Subcutaneous adipose tissue (tissue), 4 donors: Measurements from ENCODE around the gene NFKBIZ. TPM values are rescaled to one million over a fixed set of nuclear protein-coding genes. Genes with fewer than 3 reads are reported as not detected.

Source experiments
- total RNA-seq, 4 donors: library from RNA; depleted of rRNA; stranded (reverse); fragments of >200 nt; gene quantifications; one replicate each; pipeline ENCODE4 v1.1.0, GENCODE V29; 2016
- TF ChIP-seq, protein P1 (sequence below): fragments of 450-650 bp; IDR thresholded peaks from one replicate; pipeline ENCODE4 v1.5.1; 2016; ENCODE audit warnings: low read depth, mild to moderate bottlenecking, control low read depth, antibody characterized with exemption, moderate library complexity

The NFKBIZ gene
- total RNA-seq, 4 donors from 2014 or later = 19.2 to 45.8 (median 28.2) TPM

DNA sequence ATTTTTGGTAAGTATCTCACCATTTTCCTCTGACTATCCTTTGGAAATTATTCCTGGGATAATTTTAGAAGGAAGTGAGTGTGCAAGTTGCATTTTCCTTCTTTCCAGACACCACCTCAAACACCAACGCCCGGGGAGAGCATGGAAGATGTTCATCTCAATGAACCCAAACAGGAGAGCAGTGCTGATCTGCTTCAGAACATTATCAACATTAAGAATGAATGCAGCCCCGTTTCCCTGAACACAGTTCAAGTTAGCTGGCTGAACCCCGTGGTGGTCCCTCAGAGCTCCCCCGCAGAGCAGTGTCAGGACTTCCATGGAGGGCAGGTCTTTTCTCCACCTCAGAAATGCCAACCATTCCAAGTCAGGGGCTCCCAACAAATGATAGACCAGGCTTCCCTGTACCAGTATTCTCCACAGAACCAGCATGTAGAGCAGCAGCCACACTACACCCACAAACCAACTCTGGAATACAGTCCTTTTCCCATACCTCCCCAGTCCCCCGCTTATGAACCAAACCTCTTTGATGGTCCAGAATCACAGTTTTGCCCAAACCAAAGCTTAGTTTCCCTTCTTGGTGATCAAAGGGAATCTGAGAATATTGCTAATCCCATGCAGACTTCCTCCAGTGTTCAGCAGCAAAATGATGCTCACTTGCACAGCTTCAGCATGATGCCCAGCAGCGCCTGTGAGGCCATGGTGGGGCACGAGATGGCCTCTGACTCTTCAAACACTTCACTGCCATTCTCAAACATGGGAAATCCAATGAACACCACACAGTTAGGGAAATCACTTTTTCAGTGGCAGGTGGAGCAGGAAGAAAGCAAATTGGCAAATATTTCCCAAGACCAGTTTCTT lies 3.9 kb downstream of the NFKBIZ start:
- TF ChIP-seq, protein P1, sequence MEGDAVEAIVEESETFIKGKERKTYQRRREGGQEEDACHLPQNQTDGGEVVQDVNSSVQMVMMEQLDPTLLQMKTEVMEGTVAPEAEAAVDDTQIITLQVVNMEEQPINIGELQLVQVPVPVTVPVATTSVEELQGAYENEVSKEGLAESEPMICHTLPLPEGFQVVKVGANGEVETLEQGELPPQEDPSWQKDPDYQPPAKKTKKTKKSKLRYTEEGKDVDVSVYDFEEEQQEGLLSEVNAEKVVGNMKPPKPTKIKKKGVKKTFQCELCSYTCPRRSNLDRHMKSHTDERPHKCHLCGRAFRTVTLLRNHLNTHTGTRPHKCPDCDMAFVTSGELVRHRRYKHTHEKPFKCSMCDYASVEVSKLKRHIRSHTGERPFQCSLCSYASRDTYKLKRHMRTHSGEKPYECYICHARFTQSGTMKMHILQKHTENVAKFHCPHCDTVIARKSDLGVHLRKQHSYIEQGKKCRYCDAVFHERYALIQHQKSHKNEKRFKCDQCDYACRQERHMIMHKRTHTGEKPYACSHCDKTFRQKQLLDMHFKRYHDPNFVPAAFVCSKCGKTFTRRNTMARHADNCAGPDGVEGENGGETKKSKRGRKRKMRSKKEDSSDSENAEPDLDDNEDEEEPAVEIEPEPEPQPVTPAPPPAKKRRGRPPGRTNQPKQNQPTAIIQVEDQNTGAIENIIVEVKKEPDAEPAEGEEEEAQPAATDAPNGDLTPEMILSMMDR = no peak

DNA sequence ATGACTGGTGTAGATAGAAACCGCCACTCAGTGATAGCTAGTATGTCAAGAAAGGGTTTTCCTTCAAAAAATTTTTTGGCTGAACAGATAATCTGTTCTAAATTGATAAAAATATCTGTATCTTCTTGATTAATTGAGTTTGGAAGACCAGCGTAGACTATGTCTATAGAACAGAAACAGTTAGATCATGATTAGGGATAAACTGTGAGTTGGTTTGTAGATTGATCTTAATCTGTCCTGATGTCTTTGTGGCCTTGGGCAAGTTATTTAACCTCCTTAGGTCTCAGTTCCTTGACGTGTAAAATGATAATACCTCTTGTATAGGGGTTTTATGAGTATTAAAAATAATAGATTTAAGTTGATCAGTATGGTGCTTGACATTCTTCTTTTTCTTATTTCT lies 4.7 kb downstream of the NFKBIZ start:
- TF ChIP-seq, protein P1 = no peak

DNA sequence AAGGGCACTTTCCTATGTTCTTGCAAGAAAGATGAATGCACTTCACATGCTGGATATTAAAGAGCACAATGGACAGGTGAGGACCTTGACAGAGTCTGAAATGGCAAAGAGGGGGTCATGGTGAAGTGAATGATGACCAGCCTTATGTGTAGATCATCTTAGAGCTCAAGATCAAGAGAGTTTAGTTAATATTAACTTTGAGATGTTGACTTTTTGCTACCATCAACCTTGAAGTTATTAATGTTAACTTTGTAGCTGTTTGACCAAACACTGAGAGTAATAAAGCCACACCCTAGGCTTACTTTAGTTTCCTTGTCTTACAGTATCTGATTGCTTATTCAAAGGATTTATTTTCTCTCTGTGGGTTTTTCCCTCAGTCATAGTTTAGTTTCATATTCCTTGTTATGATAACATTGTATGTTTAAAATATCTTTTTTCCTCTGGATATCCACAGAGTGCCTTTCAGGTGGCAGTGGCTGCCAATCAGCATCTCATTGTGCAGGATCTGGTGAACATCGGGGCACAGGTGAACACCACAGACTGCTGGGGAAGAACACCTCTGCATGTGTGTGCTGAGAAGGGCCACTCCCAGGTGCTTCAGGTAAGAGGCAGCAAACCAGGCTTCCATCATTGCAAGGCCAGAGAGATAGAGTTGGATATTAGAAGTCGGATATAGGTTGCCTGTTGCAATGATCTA lies 5.4 kb downstream of the NFKBIZ start:
- TF ChIP-seq, protein P1 = no peak

DNA sequence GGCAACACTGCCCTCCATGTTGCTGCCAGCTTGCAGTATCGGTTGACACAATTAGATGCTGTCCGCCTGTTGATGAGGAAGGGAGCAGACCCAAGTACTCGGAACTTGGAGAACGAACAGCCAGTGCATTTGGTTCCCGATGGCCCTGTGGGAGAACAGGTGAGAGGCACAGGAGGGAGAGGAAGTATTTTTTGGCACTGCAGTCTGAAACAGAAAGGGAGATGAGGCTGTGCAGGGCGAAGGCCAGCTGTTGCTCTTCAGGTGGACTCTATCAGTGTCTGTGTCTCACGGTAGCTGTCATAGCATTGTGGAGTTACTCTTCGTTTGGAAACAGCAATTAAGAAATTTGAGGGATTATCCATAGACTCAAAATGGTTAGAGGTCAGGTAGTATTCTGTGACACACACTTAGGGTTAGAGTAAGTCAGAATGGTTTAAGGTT lies 8.0 kb downstream of the NFKBIZ start:
- TF ChIP-seq, protein P1 = no peak

DNA sequence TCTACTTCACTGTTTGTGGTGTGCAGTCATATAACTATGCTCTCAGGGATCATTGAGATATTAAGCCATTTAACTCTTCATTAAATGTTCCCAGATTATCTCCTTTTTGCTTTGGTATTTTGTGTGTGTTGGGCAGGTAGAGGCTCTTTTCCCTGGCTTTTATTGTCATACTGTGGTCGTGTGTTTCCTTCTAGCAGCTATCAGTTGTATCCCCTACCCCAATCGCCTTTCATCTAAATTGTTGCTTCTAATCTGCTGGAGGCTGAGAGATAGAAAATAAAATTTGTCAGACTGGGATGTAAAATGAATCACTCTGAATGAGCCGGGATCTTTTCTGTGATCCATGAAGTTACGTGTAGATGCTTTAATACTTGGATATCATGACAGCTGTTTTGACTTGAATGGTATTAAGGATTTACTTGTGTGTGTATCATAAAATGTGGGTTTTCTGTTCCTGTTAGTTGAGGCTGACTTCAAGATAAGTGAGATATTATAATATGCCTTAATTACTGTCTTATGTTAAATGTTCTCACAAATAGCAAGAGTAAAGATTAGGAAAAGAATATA lies 9.2 kb downstream of the NFKBIZ start:
- TF ChIP-seq, protein P1 = no peak

DNA sequence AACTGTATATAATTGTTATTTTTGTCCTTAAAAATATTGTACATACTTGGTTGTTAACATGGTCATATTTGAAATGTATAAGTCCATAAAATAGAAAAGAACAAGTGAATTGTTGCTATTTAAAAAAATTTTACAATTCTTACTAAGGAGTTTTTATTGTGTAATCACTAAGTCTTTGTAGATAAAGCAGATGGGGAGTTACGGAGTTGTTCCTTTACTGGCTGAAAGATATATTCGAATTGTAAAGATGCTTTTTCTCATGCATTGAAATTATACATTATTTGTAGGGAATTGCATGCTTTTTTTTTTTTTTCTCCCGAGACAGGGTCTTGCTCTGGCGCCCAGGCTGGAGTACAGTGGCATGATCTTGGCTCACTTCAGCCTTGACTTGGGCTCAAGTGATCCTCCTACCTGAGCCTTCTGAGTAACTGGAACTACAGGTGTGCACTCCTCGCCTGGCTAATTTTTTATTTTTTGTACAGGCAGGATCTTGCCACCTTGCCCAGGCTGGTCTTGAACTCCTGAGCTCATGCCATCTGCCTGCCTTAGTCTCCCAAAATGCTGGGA lies 10.7 kb downstream of the NFKBIZ start:
- TF ChIP-seq, protein P1 = no peak
